Suppressor macrophage treated with lipopolysaccharide for 4 hours (primary cell): ENCODE data around the gene LRRFIP1.

Source experiments
- DNase-seq: peaks from one replicate; pipeline ENCODE4 v3.0.0-alpha.2; 2020

LRRFIP1 gene

GRCh38 chr2:237708491-237708890, 81.1 kb downstream of the LRRFIP1 start:
- no peak for DNase-seq

- DNase-seq, result no peak
These were observed 81.6 kb downstream of the LRRFIP1 start for GRCh38 chr2:237708961-237709360.

- no peak for DNase-seq
These were observed 84.2 kb downstream of the LRRFIP1 start for GRCh38 chr2:237711458-237712150.

- no peak for DNase-seq
These were observed 85.3 kb downstream of the LRRFIP1 start for GRCh38 chr2:237712477-237713377.

- DNase-seq, result no peak
These were observed 87.5 kb downstream of the LRRFIP1 start for GRCh38 chr2:237714690-237715458.

- DNase-seq, result no peak
These were observed 88.1 kb downstream of the LRRFIP1 start for GRCh38 chr2:237715459-237715947.

GRCh38 chr2:237716011-237716410, 88.6 kb downstream of the LRRFIP1 start:
- DNase-seq, result no peak

- no peak for DNase-seq
These were observed 90.2 kb downstream of the LRRFIP1 start for GRCh38 chr2:237717366-237718276.

- no peak for DNase-seq
These were observed 90.9 kb downstream of the LRRFIP1 start for GRCh38 chr2:237718277-237718634.

- DNase-seq, result no peak
These were observed 93.1 kb downstream of the LRRFIP1 start for GRCh38 chr2:237720444-237720843.

GRCh38 chr2:237720957-237721356, 93.6 kb downstream of the LRRFIP1 start:
- no peak for DNase-seq

GRCh38 chr2:237721458-237721857, 94.1 kb downstream of the LRRFIP1 start:
- DNase-seq, result no peak

GRCh38 chr2:237722616-237723015, 95.2 kb downstream of the LRRFIP1 start:
- no peak for DNase-seq

GRCh38 chr2:237723023-237723422, 95.6 kb downstream of the LRRFIP1 start:
- DNase-seq, result no peak

- DNase-seq, result no peak
These were observed 96.2 kb downstream of the LRRFIP1 start for GRCh38 chr2:237723602-237724001.

- no peak for DNase-seq
These were observed 97.6 kb downstream of the LRRFIP1 start for GRCh38 chr2:237724811-237725478.

GRCh38 chr2:237725661-237726060, 98.3 kb downstream of the LRRFIP1 start:
- DNase-seq, result peak; percentile 85

- peak; percentile 44 for DNase-seq
These were observed 99.0 kb downstream of the LRRFIP1 start for GRCh38 chr2:237726401-237726830.

GRCh38 chr2:237727363-237727762, 100.0 kb downstream of the LRRFIP1 start:
- peak; percentile 90 for DNase-seq

GRCh38 chr2:237729681-237730475, 102.5 kb downstream of the LRRFIP1 start:
- no peak for DNase-seq

GRCh38 chr2:237731663-237732062, 104.3 kb downstream of the LRRFIP1 start:
- peak; percentile 63 for DNase-seq
